HG03520 (cell line): Measurements from ENCODE around the gene TEC.
A peak's percentile ranks its signal among the peaks of the same experiment; 100 is the strongest.
"Not testable (repeated sequence)": the region's sequence is repeated elsewhere in the genome, so short reads cannot be mapped to it uniquely, and the experiment has no call there.

ENCODE experiments used
- ATAC-seq: cut with Tn5 transposase; IDR thresholded peaks from one replicate; pipeline ENCODE4 v1.9.1; 2021; ENCODE audit warnings: mild to moderate bottlenecking, moderate library complexity; ENCODE audit not compliant: unreplicated experiment

Gene TEC

GRCh38 chr4:48169636-48170035, 100.0 kb downstream of the TEC start:
- no peak for ATAC-seq

- peak; percentile 36 for ATAC-seq
Measured at GRCh38 chr4:48167538-48168263, 101.9 kb downstream of the TEC start.

GRCh38 chr4:48164561-48164960, 105.1 kb downstream of the TEC start:
- ATAC-seq = not testable (repeated sequence)

GRCh38 chr4:48163746-48164145, 105.9 kb downstream of the TEC start:
- ATAC-seq = no peak

GRCh38 chr4:48162162-48162561, 107.5 kb downstream of the TEC start:
- no peak for ATAC-seq

GRCh38 chr4:48157271-48157670, 112.4 kb downstream of the TEC start:
- ATAC-seq = no peak

- ATAC-seq = no peak
Measured at GRCh38 chr4:48156423-48156822, 113.2 kb downstream of the TEC start.

GRCh38 chr4:48153791-48154550, 115.7 kb downstream of the TEC start:
- no peak for ATAC-seq

GRCh38 chr4:48152259-48152658, 117.4 kb downstream of the TEC start:
- no peak for ATAC-seq

- no peak for ATAC-seq
Measured at GRCh38 chr4:48149827-48150370, 119.7 kb downstream of the TEC start.

- no peak for ATAC-seq
Measured at GRCh38 chr4:48147621-48148020, 122.0 kb downstream of the TEC start.

GRCh38 chr4:48141048-48141447, 128.6 kb downstream of the TEC start:
- peak; percentile 40 for ATAC-seq

GRCh38 chr4:48139691-48140090, 129.9 kb downstream of the TEC start:
- ATAC-seq = no peak

GRCh38 chr4:48138936-48139335, 130.7 kb downstream of the TEC start:
- ATAC-seq = no peak

- ATAC-seq = no peak
Measured at GRCh38 chr4:48138511-48138910, 131.1 kb downstream of the TEC start.

GRCh38 chr4:48137846-48138245, 131.8 kb downstream of the TEC start:
- ATAC-seq = no peak

GRCh38 chr4:48134081-48134480, 135.6 kb downstream of the TEC start, which contains the start of gene TXK:
TXK (minus strand) TSS chr4:48134250; CDS start chr4:48134170, 80 bp downstream.
- ATAC-seq = no peak

GRCh38 chr4:48133669-48134068, 136.0 kb downstream of the TEC start:
- ATAC-seq = no peak

GRCh38 chr4:48131736-48132135, 137.9 kb downstream of the TEC start:
- ATAC-seq = no peak

GRCh38 chr4:48130100-48130499, 139.5 kb downstream of the TEC start:
- no peak for ATAC-seq

GRCh38 chr4:48129307-48130014, 140.2 kb downstream of the TEC start:
- no peak for ATAC-seq
